Astrocyte of the spinal cord (primary cell): ENCODE data around the gene SLC2A1.

ENCODE experiments used
- DNase-seq: peaks from one replicate; pipeline ENCODE4 v3.0.0; 2011; ENCODE audit warnings: low read depth, low spot score
- H3K4me3 ChIP-seq: 2 replicates; pipeline ENCODE4 v1.5.1; 2011; ENCODE audit warnings: low read depth, mild to moderate bottlenecking, low read length, moderate library complexity
- in situ Hi-C: cut with HindIII; loops from 2 replicates; pipeline ENCODE4 v1.10.0; 2017; ENCODE audit warnings: low sequenced_read_pairs
- TF ChIP-seq, protein P1 (sequence below): IDR thresholded peaks from 2 replicates; pipeline ENCODE4 v1.5.1; 2012; ENCODE audit warnings: low read depth, mild to moderate bottlenecking, low read length, inconsistent platforms

SLC2A1 gene

DNA sequence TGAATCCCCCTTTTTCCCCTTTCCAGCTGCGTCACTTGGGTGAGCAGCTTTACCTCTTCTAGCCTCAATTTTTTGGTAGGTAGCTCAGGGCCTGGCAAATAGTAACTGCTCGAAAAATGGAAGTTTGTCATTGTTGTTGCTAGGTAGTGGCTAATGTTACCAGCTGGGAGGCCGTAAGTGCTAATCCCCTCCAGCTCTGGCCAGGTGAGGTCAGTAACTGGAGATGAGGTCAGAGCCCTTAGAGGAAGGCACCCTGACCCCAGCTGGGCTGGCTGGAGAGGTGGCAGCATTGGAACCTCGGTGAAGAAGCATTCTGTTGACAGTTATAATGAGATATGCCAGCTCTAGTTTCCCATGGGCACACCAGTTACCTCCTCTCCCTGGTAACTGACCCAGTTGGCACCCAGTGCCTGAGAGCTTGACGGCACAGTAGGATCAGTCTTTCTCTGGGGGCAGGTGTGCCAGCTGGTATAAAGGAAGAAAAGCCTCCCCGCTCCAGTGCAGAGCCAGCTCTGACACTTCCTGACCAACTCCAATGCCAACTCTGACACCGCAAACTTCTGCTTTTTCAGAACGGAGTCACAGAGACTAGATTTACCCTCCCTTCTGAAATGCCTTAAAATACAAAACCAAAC, 35.0 kb upstream of the SLC2A1 start:
- DNase-seq: no peak
- TF ChIP-seq, protein P1, sequence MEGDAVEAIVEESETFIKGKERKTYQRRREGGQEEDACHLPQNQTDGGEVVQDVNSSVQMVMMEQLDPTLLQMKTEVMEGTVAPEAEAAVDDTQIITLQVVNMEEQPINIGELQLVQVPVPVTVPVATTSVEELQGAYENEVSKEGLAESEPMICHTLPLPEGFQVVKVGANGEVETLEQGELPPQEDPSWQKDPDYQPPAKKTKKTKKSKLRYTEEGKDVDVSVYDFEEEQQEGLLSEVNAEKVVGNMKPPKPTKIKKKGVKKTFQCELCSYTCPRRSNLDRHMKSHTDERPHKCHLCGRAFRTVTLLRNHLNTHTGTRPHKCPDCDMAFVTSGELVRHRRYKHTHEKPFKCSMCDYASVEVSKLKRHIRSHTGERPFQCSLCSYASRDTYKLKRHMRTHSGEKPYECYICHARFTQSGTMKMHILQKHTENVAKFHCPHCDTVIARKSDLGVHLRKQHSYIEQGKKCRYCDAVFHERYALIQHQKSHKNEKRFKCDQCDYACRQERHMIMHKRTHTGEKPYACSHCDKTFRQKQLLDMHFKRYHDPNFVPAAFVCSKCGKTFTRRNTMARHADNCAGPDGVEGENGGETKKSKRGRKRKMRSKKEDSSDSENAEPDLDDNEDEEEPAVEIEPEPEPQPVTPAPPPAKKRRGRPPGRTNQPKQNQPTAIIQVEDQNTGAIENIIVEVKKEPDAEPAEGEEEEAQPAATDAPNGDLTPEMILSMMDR: no peak
- no peak overlapping the region for H3K4me3 ChIP-seq
- in situ Hi-C loops: no loop called here

DNA sequence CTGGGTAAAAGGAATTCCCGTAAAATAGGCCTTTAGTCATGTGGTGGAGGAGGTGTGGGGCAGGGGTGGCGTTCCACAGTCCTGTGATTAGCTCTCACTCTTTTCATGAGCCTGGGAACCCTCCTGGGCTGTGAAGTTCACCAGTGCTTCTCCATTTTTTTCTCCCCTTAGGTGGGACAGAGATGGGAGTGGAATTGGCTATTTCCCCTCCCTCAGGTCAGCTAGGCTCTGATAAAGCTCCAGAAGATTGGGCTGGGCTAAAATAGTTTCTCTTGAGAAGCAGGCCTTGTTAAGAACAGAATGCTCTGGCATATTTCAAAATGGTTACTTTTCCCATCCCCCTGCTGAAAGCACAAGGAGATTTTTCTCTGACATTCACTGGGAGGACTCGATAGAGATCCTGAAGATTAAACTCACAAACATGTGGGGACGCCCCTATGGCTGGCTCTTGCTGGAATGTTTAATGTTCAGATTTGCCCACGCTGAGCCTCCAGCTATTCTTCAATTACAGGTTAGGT, 33.4 kb upstream of the SLC2A1 start:
- in situ Hi-C loops: no loop called here
- H3K4me3 ChIP-seq: no peak overlapping the region
- DNase-seq: no peak
- TF ChIP-seq, protein P1: no peak

DNA sequence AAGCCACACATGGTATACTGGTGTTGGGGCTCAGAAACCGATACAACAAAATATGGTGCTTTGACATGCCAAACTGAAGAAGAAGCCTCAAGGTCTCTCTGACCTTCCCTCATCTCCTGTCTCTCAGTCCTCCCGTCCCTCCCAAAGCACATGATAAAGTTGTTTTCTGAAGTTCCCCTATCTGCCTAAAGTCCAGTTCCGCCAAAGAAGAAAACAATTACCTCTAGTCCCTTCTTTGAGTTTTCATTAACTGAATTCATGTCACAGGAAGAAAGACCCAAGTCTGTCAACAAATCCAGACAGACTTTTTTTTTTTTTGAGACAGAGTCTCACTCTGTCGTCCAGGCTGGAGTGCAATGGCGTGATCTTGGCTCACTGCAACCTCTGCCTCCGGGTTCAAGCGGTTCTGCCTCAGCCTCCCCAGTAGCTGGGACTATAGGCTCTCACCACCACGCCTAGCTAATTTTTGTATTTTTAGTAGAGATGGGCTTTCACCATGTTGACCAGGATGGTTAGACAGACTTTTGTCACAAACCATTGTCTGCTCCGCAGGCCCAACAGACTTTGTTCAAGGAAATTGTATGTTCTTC, 32.2 kb upstream of the SLC2A1 start:
- H3K4me3 ChIP-seq: no peak overlapping the region
- in situ Hi-C loops: no loop called here
- TF ChIP-seq, protein P1: no peak
- DNase-seq: no peak

DNA sequence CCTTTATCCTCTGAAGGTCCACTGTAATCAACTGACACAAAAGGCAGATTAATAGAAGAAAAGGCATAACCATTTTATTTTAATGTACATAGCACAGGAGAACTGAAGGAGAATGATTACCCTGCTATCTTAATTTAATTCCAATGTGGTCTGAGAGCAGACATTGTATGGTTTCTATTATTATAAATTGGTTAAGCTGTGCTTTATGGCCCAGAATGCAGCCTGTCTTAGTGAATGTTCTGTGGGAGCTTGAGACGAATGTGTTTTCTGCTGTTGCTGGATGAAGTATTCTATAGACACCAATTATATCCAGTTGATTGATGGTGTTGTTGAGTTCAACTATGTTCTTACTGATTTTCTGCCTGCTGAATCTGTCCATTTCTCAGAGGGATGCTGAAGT, 25.0 kb upstream of the SLC2A1 start:
- DNase-seq: no peak
- in situ Hi-C loops: no loop called here
- TF ChIP-seq, protein P1: no peak
- H3K4me3 ChIP-seq: no peak overlapping the region

DNA sequence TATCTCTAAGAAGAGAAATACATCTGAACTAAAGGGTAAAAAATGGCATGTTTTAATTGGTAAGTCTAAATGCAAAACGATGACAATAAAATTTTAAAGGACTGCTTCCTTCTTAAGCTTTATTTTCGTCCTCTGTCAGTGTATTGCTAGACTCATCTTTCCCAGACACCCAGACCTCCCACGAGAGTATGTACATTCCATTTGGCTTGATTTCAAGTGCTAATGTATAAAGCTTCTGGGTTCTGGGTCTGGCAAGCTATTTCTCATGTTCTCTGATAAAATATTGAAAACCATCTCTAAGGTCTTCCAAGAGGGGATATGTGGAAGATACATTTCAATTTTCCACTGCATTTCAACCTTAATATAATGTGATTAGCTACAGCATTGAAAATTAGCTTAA, 24.6 kb upstream of the SLC2A1 start:
- no peak for DNase-seq
- TF ChIP-seq, protein P1: no peak
- H3K4me3 ChIP-seq: no peak overlapping the region
- in situ Hi-C loops: no loop called here

DNA sequence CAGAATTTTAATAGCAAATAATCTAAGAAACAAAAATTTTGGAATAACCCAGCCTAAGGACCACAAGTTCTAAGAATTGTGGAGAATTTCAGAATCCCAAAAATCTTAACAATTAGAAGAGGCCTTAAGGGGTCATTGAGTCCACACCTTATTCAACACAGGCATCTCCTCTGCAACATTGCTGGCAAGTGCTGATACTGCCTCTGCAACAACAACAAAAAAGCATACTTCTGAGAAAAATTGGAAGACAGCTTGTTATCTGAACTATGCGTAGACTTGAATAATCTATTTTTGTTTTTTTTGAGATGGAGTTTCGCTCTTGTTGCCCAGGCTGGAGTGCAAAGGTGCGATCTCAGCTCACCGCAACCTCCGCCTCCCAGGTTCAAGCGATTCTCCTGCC, 24.0 kb upstream of the SLC2A1 start:
- DNase-seq: no peak
- in situ Hi-C loops: no loop called here
- TF ChIP-seq, protein P1: no peak
- H3K4me3 ChIP-seq: no peak overlapping the region
